ENCODE measurements around the gene PIP5K1C. TPM values are rescaled to one million over a fixed set of nuclear protein-coding genes. Genes with fewer than 3 reads are reported as not detected.
"Not testable (repeated sequence)": the region's sequence is repeated elsewhere in the genome, so short reads cannot be mapped to it uniquely, and the experiment has no call there.

Gene PIP5K1C
- total RNA-seq, 1 experiment from 2014 or later = 29.0 TPM

DNA sequence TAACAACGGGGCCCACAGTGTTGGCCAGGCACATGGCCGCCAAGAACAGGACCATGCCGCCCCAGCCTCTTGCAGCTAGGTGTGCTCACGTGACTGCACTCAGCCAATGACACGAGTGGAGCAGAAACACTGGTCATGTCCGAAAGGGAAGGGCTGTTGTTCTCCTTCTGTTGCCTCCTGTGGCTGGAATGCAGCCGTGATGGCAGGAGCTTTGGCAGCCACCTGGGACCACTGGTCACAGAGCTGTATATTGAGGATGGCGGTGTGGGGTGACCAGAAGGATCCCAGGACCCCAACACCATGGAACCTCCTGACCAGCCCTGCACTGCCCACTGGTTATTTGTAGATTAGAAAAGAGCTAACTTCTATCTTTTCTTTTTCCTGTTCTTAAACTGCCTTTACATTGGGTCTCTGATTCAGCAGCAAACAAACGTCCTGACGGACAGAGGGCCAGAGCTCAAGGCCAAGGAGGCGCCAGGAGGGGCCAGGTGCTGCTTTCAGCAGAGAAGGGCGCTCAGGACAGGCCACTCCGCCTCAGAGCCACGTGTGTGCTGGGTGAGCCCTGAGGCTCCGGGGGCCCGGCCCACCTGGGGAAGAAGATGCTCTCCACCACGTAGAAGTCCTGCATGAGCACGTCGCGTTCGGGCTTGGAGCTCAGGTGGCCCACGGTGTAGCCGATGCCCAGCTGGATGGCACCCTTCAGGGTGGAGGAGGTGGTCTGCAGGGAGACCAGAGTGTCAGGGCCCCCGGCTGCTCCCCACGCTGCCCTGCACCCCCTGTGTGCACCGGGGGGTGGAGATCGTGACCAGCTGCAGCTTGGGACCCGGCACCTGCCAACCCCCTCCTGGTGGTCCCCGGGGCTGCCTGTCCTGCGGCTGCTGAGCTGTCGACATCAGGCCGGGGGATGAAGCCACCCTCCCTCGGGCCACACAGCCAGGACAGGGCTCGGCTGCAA, 38.7 kb downstream of the PIP5K1C start:
- no peak for DNase-seq (ENCODE audit: low read depth)

DNA sequence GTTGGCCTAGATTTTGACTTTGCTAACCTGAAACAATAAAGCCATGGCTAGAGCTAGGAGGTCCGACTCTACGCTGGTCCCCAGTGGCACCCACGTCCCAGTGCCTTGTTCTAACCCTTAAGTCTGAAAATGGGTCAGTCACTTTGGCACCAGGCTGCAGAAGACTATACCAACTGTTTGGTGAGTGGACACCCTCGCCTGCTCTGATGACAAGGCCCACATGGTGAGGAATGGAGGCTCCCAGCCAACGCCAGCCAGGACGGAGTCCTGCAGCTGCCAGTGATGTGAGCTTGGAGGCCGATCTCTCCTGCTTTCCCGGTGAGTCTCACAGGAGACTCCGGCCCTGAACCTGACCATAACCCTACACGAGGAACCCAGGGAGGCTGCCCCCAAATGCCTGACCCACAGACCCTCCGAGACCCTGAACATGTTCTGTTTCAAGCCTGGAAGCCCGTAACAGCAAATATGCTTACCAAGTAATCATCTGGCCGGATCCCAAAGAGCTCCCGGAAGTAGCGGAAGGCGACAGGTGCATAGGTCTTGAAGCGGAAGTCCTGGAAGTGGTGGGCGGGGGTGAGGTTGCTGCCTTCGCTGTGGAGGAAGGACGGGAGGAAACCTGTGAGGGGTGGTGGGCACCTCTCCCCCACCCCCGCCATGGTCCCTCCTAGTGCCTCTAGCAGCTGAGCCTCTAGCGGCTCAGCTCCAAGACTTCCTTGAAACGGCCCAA, 39.6 kb downstream of the PIP5K1C start:
- DNase-seq (ENCODE audit: low read depth) = no peak

DNA sequence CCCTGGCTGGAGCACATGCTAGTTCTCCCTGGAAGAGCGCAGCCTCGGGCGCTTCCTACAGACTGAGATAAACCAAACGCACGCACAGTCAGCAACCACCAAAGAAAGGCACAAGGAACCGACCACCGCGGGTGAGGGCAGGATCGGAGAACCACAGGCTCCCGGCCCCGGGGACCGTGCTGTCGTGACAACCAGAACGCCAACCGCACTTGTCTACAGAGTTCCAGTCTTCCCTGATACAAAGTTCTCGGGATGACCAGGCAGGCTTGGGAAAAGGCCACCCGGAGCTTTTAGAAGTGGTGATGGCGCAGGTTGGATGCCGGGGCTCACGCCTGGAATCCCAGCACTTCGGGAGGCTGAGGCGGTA, 40.5 kb downstream of the PIP5K1C start:
- no peak for DNase-seq (ENCODE audit: low read depth)

DNA sequence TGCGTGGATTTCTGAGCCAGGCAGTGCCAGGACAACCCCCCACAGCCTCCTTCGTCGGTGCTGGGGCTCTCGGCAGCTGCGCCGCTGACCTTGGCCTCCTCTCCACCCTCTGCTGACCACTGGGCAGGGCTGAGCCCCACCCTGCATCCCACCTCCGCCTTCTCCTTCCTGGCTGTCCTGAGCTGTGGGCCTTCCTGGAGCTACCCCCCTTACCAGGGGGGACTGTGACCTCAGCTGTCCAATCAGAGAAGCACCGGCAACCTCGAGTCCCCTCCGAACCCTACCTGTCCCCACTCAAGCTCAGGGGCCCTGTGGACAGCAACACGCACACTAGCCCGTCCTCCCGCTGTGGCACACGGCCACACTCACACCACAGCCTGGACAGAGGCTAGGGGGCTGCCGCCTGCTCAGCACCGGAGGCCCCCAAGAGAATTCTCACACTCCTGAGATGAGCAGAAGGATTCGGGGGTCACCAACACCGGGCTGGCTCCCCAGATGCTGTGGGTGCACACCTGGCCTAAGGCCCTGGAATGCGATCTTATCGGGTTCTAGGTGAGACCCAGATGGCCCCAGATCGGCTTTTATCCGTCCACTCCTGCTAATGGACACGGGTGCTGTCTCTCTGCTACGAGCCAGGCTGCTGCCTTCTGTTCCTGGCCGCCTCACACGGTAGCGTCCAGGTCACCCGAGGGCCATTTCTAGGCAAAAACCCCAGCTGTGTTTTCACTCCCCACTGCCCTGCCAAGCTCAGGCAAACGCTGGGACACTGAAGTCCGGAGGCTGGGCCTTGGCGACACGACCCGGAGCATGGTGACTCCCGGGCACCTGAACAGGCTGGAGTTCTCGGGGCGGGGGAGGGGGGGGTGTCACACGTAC, 41.2 kb downstream of the PIP5K1C start:
- no peak for DNase-seq (ENCODE audit: low read depth)

- DNase-seq (ENCODE audit: low read depth) = no peak
Measured at GRCh38 chr19:3658004-3658869, 42.0 kb downstream of the PIP5K1C start.

DNA sequence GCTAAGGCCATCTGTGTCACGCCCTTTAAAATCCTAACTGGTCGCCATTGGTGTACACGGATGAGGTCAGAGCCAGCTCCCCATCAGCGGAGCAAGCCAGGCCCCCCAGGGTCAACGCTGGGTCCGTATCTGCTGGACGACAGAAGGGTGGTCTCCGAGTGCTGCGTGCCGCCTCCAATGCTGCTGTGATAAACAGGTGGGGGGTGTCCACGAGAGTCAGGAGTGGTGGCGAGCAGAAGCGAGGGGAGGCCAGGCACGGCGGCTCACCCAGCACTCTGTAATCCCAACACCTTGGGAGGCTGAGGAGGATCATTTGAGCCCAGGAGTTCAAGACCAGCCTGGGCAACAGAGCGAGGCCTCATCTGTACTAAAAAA, 42.9 kb downstream of the PIP5K1C start:
- no peak for DNase-seq (ENCODE audit: low read depth)

- DNase-seq (ENCODE audit: low read depth) = no peak
Measured at GRCh38 chr19:3656747-3657394, 43.4 kb downstream of the PIP5K1C start.

GRCh38 chr19:3656073-3656746, 44.1 kb downstream of the PIP5K1C start:
- peak; percentile 77 for DNase-seq (ENCODE audit: low read depth)

GRCh38 chr19:3655402-3656072, 44.7 kb downstream of the PIP5K1C start:
- peak; percentile 99 for DNase-seq (ENCODE audit: low read depth)

DNA sequence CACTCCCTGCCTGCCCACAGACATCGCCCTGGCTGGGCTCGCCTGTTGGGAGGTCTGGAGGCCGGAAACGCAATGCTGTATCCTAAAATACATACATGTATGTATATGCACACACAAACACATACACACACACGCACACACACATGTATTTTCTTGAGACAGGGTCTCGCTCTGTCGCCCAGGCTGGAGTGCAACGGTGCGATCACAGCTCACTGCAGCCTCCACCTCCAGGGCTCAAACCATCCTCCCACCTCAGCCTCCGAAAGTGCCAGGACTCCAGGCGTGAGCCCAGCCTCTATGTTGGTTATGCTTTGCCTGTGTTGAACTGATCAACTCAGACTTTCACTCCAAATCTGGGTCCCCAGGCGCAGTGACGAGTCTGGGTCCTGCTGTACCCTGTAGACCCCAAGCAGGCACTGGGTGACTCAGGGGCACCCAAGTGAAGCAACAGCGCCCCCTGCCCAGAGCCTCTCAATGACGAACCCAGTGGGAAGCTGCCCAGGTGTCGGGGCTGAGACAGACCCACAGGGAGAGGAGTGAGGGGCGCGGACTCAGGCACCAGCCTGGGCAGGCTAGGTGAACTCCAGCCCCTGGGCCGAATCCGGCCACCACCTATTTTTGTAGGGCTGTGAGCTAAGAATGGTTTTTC, 46.3 kb downstream of the PIP5K1C start:
- DNase-seq (ENCODE audit: low read depth) = no peak

GRCh38 chr19:3653081-3653795, 47.0 kb downstream of the PIP5K1C start:
- no peak for DNase-seq (ENCODE audit: low read depth)

GRCh38 chr19:3652422-3652821, 47.8 kb downstream of the PIP5K1C start:
- no peak for DNase-seq (ENCODE audit: low read depth)

DNA sequence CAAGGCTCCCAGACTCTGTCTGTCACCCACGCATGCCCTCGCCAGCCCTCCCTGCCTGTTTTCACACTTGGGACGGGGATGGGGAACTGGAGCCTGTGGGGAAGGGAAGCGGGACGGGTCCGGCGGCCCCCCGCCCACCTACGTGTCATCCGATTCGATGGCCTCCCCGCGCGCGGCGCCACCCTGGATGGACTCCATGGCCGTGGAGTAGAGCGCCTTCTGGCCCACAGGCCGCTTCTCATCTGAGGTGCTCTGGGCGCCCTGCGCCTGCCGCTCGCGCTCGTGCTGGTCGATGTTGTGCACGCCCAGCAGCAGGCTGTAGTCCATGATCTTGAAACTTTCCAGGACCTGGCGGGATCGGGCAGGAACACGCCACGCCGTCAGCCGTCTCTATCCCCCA, 48.6 kb downstream of the PIP5K1C start:
- no peak for DNase-seq (ENCODE audit: low read depth)

DNA sequence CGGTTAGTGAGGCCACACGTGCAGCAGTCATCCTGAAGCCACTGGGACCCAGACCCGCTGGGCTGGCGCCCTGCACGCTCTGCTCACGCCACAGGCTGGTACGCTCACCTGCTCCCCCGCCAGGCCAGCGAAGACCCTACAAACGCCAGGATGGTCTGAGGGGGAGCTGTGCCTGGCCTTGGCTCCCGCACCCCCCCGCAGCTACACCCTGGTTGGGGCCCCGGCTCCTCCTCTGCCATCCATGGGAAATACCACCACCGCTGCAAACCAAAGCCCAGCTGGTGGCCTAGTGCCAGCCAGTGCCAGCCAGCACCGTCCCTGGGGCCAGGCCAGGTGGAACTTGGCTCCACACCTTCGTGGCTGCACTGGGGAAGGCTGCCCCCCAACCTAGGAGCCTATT, 50.4 kb downstream of the PIP5K1C start:
- no peak for DNase-seq (ENCODE audit: low read depth)

DNA sequence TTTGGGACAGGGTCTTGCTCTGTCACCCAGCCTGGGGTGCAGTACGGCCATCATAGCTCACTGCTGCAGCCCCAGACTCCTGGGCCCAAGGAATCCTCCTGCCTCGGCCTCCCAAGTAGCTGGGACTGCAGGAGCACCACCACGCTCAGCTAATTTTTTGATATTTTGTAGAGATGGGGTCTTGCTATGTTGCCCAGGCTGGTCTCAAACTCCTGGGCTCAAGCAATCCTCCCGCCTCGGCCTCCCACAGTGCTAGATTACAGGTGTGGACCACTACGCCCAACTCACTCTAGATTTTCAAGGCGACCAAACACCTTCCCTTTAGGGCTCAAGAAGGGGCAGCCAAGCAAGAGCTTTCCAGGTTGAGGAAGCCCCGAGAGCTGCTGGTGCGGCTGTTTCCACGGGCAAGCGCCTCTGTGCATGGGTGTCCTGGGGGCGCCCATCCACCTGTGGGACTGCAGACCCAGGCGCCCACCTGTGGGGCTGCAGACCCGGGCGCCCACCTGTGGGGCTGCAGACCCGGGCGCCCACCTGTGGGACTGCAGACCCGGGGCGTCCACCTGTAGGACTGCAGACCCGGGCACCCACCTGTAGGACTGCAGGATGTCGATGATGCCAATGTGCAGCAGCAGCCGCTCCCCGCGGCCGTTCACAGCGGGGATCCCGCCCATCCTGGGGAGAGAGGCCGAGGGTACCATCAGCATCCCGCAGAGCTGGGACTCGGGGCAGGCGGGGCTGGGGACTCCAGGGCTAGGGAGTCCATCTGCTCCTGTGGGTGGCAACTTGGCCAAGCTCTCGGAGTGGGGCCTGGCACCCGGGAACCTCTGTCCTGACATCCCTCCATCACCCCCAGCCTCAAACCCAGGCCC, 52.0 kb downstream of the PIP5K1C start:
- DNase-seq (ENCODE audit: low read depth) = no peak

- DNase-seq (ENCODE audit: low read depth) = not testable (repeated sequence)
Measured at GRCh38 chr19:3647102-3647501, 53.2 kb downstream of the PIP5K1C start.
